ENCODE results near the gene CAT. TPM values are rescaled to one million over a fixed set of nuclear protein-coding genes. Genes with fewer than 3 reads are reported as not detected.
A peak's percentile ranks its signal among the peaks of the same experiment; 100 is the strongest.

CAT gene
- total and polyA plus RNA-seq, 4 donors, result 91.8 to 319 (median 106) TPM

DNA sequence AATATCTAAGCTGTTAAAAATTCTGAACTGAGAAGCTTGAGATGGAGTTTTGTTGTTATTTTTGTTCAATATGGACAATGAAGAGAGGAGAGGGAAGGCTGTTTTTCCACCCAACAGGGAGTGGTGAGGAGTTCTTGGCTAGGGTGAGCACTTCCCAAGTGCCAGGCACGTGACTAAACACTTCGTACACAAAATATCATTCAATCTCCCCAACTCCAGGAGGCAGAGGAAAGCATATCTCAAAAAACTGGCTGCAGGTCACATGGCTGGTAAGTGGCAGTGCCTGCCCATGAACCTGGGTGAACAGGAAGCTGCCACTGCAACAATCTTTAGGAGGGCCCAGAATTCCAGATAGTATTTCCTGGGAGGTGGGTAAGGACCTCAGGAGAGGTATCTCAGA is 63.2 kb downstream of the CAT start:
- H3K27ac ChIP-seq (ENCODE audit: low read depth in 1 of 2, low read length in 1 of 2), result peak overlapping the region in 1 of 2 donors; percentile 71
- H3K4me3 ChIP-seq, result no peak overlapping the region
- TF ChIP-seq, protein P1, sequence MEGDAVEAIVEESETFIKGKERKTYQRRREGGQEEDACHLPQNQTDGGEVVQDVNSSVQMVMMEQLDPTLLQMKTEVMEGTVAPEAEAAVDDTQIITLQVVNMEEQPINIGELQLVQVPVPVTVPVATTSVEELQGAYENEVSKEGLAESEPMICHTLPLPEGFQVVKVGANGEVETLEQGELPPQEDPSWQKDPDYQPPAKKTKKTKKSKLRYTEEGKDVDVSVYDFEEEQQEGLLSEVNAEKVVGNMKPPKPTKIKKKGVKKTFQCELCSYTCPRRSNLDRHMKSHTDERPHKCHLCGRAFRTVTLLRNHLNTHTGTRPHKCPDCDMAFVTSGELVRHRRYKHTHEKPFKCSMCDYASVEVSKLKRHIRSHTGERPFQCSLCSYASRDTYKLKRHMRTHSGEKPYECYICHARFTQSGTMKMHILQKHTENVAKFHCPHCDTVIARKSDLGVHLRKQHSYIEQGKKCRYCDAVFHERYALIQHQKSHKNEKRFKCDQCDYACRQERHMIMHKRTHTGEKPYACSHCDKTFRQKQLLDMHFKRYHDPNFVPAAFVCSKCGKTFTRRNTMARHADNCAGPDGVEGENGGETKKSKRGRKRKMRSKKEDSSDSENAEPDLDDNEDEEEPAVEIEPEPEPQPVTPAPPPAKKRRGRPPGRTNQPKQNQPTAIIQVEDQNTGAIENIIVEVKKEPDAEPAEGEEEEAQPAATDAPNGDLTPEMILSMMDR (IDR thresholded peaks at IDR 0.05; ENCODE audit: control extremely low read depth, extremely low read depth), result no peak
- H3K36me3 ChIP-seq (ENCODE audit: control insufficient read depth in 4 of 4, insufficient read depth in 4 of 4, low read length in 4 of 4), result no peaks in the 10 kb centered on the region
- H3K4me1 ChIP-seq (ENCODE audit: control insufficient read depth in 5 of 5, insufficient read depth in 5 of 5, low read length in 5 of 5), result peaks cover 0 to 31% (median 11%) of the 10 kb centered on the region in 5 donors
- H3K27me3 ChIP-seq (ENCODE audit: control insufficient read depth in 3 of 3, insufficient read depth in 3 of 3, low read length in 2 of 3), result no peaks in the 10 kb centered on the region
- H3K9ac ChIP-seq (ENCODE audit: insufficient read depth in 1 of 2, low read length in 2 of 2), result no peak overlapping the region
- WGBS, 2 donors, result 10 to 11% methylated on average over 2 of the region's 2 CpGs
- H3K9me3 ChIP-seq (ENCODE audit: control insufficient read depth in 4 of 4, insufficient read depth in 3 of 4, low read length in 3 of 4), result no peaks in the 10 kb centered on the region
- DNase-seq (peak; percentile 36 to 63 (median 59)), ATAC-seq (ENCODE audit: insufficient read depth, low FRiP score) (peak; percentile 17)

DNA sequence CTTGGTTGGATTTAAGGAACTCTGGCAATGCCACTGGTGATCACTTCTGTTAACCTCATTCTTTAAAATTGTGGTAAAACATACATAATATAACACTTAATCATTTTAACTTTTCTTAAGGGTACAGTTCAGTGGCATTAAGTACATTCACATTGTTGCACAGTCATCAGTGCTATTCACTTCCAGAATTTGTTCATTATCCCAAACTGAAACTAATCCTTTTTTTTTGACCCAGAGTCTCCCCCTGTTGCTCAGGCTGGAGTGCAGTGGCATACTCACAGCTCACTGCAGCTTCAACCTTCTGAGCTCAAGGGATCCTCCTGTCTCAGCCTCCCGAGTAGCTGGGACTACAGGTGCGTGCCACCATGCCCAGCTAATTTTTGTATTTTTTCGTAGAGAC is 64.2 kb downstream of the CAT start:
- 96% methylated on average over 3 of the region's 3 CpGs for WGBS, 2 donors
- Histone ChIP-seq H3K9me3 (ENCODE audit: control insufficient read depth in 4 of 4, insufficient read depth in 3 of 4, low read length in 3 of 4) (no peaks in the 10 kb centered on the region), H3K9ac (ENCODE audit: insufficient read depth in 1 of 2, low read length in 2 of 2) (no peak overlapping the region), H3K27me3 (ENCODE audit: control insufficient read depth in 3 of 3, insufficient read depth in 3 of 3, low read length in 2 of 3) (no peaks in the 10 kb centered on the region), H3K36me3 (ENCODE audit: control insufficient read depth in 4 of 4, insufficient read depth in 4 of 4, low read length in 4 of 4) (no peaks in the 10 kb centered on the region), H3K4me1 (ENCODE audit: control insufficient read depth in 5 of 5, insufficient read depth in 5 of 5, low read length in 5 of 5) (peaks cover 0 to 29% (median 11%) of the 10 kb centered on the region in 5 donors), H3K27ac (ENCODE audit: low read depth in 1 of 2, low read length in 1 of 2) (no peak overlapping the region), H3K4me3 (no peak overlapping the region)
- DNase-seq, result no peak
- TF ChIP-seq, protein P1 (IDR thresholded peaks at IDR 0.05; ENCODE audit: control extremely low read depth, extremely low read depth), result no peak
- ATAC-seq (ENCODE audit: insufficient read depth, low FRiP score), result no peak

DNA sequence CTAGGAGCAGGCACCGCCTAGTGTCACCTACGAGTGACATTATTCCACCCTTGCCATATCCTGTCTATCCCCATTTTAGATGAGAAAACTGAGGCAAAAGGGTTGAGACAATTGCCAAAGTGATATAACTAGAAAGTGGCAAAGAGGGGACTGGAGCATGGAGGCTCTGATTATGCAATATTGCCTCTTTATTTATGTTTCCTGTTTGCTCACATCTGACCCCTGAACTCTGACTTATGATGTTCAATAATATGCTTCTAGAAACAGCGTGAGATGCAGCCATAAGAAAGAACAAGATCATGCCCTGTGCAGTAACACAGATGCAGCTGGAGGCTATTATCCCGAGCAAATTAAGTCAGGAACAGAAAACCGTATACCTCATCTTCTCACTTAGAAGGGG is 67.1 kb downstream of the CAT start:
- no peaks in the 10 kb centered on the region for H3K9me3 ChIP-seq (ENCODE audit: control insufficient read depth in 4 of 4, insufficient read depth in 3 of 4, low read length in 3 of 4)
- H3K36me3 ChIP-seq (ENCODE audit: control insufficient read depth in 4 of 4, insufficient read depth in 4 of 4, low read length in 4 of 4), result no peaks in the 10 kb centered on the region
- no peaks in the 10 kb centered on the region for H3K27me3 ChIP-seq (ENCODE audit: control insufficient read depth in 3 of 3, insufficient read depth in 3 of 3, low read length in 2 of 3)
- H3K9ac ChIP-seq (ENCODE audit: insufficient read depth in 1 of 2, low read length in 2 of 2), result no peak overlapping the region
- TF ChIP-seq, protein P1 (IDR thresholded peaks at IDR 0.05; ENCODE audit: control extremely low read depth, extremely low read depth), result no peak
- no peak for DNase-seq
- H3K4me1 ChIP-seq (ENCODE audit: control insufficient read depth in 5 of 5, insufficient read depth in 5 of 5, low read length in 5 of 5), result peaks cover 0 to 37% (median 12%) of the 10 kb centered on the region in 5 donors
- H3K4me3 ChIP-seq, result no peak overlapping the region
- no peak overlapping the region for H3K27ac ChIP-seq (ENCODE audit: low read depth in 1 of 2, low read length in 1 of 2)
- no peak for ATAC-seq (ENCODE audit: insufficient read depth, low FRiP score)
- 70 to 86% methylated on average over 5 of the region's 5 CpGs for WGBS, 2 donors

DNA sequence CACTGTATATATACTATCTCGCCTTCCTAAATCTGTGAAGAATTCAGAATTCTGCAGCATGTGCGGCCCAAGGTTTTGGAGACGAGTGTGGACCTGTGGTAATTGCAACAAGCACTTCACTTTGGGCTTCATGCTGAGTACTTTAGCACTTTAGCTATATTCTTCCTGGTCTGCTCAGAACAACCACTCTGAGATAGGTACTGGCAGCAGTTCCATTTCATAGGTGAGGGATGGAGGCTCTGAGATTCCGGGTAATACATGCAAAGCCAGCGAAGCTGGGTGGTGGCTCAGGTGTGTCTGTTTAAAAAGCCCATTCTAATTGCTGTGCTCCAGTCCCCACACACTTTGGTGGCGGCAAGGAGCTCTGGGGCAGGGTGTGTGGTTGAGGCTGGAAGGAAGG is 68.4 kb downstream of the CAT start:
- no peaks in the 10 kb centered on the region for H3K9me3 ChIP-seq (ENCODE audit: control insufficient read depth in 4 of 4, insufficient read depth in 3 of 4, low read length in 3 of 4)
- peaks cover 0 to 26% (median 11%) of the 10 kb centered on the region in 5 donors for H3K4me1 ChIP-seq (ENCODE audit: control insufficient read depth in 5 of 5, insufficient read depth in 5 of 5, low read length in 5 of 5)
- H3K27me3 ChIP-seq (ENCODE audit: control insufficient read depth in 3 of 3, insufficient read depth in 3 of 3, low read length in 2 of 3), result no peaks in the 10 kb centered on the region
- TF ChIP-seq, protein P1 (IDR thresholded peaks at IDR 0.05; ENCODE audit: control extremely low read depth, extremely low read depth), result no peak
- WGBS, 2 donors, result 55 to 80% methylated on average over 6 of the region's 6 CpGs
- no peak overlapping the region for H3K4me3 ChIP-seq
- no peak overlapping the region for H3K9ac ChIP-seq (ENCODE audit: insufficient read depth in 1 of 2, low read length in 2 of 2)
- peak overlapping the region in 1 of 2 donors; percentile 37 for H3K27ac ChIP-seq (ENCODE audit: low read depth in 1 of 2, low read length in 1 of 2)
- no peaks in the 10 kb centered on the region for H3K36me3 ChIP-seq (ENCODE audit: control insufficient read depth in 4 of 4, insufficient read depth in 4 of 4, low read length in 4 of 4)
- DNase-seq (no peak), ATAC-seq (ENCODE audit: insufficient read depth, low FRiP score) (peak; percentile 27)

Measured in lung (tissue), 12 donors.